Colonic mucosa (tissue), 4 donors: ENCODE measurements around the gene TTC38. TPM values are rescaled to one million over a fixed set of nuclear protein-coding genes. Genes with fewer than 3 reads are reported as not detected.

Source experiments
- DNase-seq: peaks from one replicate; pipeline ENCODE4 v3.0.0-alpha.2; 2020
- H3K27ac ChIP-seq: fragments of 200-600 bp; one replicate; pipeline ENCODE4 v1.8.0; 2021
- H3K27me3 ChIP-seq: fragments of 200-600 bp; one replicate; pipeline ENCODE4 v1.8.0; 2021
- H3K36me3 ChIP-seq: fragments of 200-600 bp; one replicate; pipeline ENCODE4 v1.8.0; 2021
- H3K4me1 ChIP-seq: fragments of 200-600 bp; one replicate; pipeline ENCODE4 v1.8.0; 2021; ENCODE audit warnings: mild to moderate bottlenecking
- H3K4me3 ChIP-seq: fragments of 200-600 bp; one replicate; pipeline ENCODE4 v1.8.0; 2021
- H3K9ac ChIP-seq, 2 donors: one replicate each; pipeline ENCODE4 v1.7.0; 2013; ENCODE audit warnings: control low read depth in 2 of 2, low read depth in 2 of 2, low read length in 2 of 2
- H3K9me3 ChIP-seq: fragments of 200-600 bp; one replicate; pipeline ENCODE4 v1.8.0; 2021
- CTCF ChIP-seq: fragments of 200-600 bp; IDR thresholded peaks from one replicate; pipeline ENCODE4 v1.8.0; 2022; ENCODE audit warnings: antibody characterized with exemption, mild to moderate bottlenecking
- intact Hi-C: fragments of 100-400 bp; cut with DNase I; formaldehyde crosslinking; loops from one replicate; pipeline ENCODE4 v1.14.1; 2022
- total RNA-seq, 2 donors: library from RNA; stranded (reverse); fragmentation: NEBNext Ultra II Directional in 1 of 2; extraction: Animal tissue kit (Norgen Biotek cat#: 25700) in 1 of 2; gene quantifications; one replicate each; pipeline ENCODE4 v1.2.1, GENCODE V29; 2021
- donor health status: healthy.
- donor health status: DM: no; HTN: no; CAD: no.
- donor health status: DM: no; HTN: no; CAD: no.

Gene TTC38
- 100 to 1,000 TPM; 124 to 149 TPM for total RNA-seq

- TF ChIP-seq CTCF, result no peak
- H3K9ac ChIP-seq, result peak within 1 kb of the TSS; percentile 86 to 93
- H3K4me3 ChIP-seq, result peak within 1 kb of the TSS; percentile 63
- peak within 1 kb of the TSS; percentile 78 for H3K27ac ChIP-seq
- H3K9me3 ChIP-seq, result no peaks in the 10 kb centered on the region
- peak; percentile 96 for DNase-seq
- H3K27me3 ChIP-seq, result no peaks in the 10 kb centered on the region
- peaks cover 7% of the 10 kb centered on the region for H3K4me1 ChIP-seq
- no peaks in the 10 kb centered on the region for H3K36me3 ChIP-seq
- intact Hi-C loops, result no loop called here
Observed at GRCh38 chr22:46267431-46268279, at the start of gene TTC38. TTC38 (plus strand) TSS chr22:46268008; CDS start chr22:46268040, 32 bp downstream.

GRCh38 chr22:46219636-46220035, 48.2 kb upstream of the TTC38 start:
- no peak for TF ChIP-seq CTCF
- Histone ChIP-seq H3K27ac (no peak overlapping the region), H3K9me3 (no peaks in the 10 kb centered on the region), H3K36me3 (peaks cover 32% of the 10 kb centered on the region), H3K4me1 (no peaks in the 10 kb centered on the region), H3K9ac (no peak overlapping the region), H3K27me3 (no peaks in the 10 kb centered on the region), H3K4me3 (no peak overlapping the region)
- no peak for DNase-seq
- intact Hi-C loops, result no loop called here

GRCh38 chr22:46220921-46221320, 46.9 kb upstream of the TTC38 start:
- H3K9ac ChIP-seq, result no peak overlapping the region
- intact Hi-C loops, result no loop called here
- no peak overlapping the region for H3K4me3 ChIP-seq
- TF ChIP-seq CTCF, result no peak
- peaks cover 22% of the 10 kb centered on the region for H3K36me3 ChIP-seq
- no peak overlapping the region for H3K27ac ChIP-seq
- H3K9me3 ChIP-seq, result no peaks in the 10 kb centered on the region
- H3K4me1 ChIP-seq, result no peaks in the 10 kb centered on the region
- H3K27me3 ChIP-seq, result no peaks in the 10 kb centered on the region
- DNase-seq, result no peak

- H3K9me3 ChIP-seq, result no peaks in the 10 kb centered on the region
- peaks cover 22% of the 10 kb centered on the region for H3K36me3 ChIP-seq
- no peak for DNase-seq
- H3K27ac ChIP-seq, result no peak overlapping the region
- H3K4me1 ChIP-seq, result no peaks in the 10 kb centered on the region
- no peak for TF ChIP-seq CTCF
- H3K9ac ChIP-seq, result no peak overlapping the region
- no peaks in the 10 kb centered on the region for H3K27me3 ChIP-seq
- H3K4me3 ChIP-seq, result no peak overlapping the region
- intact Hi-C loops, result no loop called here
Observed at GRCh38 chr22:46224044-46224897, 43.5 kb upstream of the TTC38 start.

- Histone ChIP-seq H3K4me1 (no peaks in the 10 kb centered on the region), H3K9me3 (no peaks in the 10 kb centered on the region), H3K9ac (no peak overlapping the region), H3K27ac (no peak overlapping the region), H3K27me3 (no peaks in the 10 kb centered on the region), H3K36me3 (peaks cover 22% of the 10 kb centered on the region), H3K4me3 (no peak overlapping the region)
- no peak for TF ChIP-seq CTCF
- intact Hi-C loops, result no loop called here
- no peak for DNase-seq
Observed at GRCh38 chr22:46224898-46225290, 42.9 kb upstream of the TTC38 start.
